T47D (cell line): Measurements from ENCODE around the gene CPA4.

Experiments used
- DNase-seq, 2 experiments: peaks; one replicate each; pipeline versions ENCODE4 v3.0.0 to v3.0.0-alpha.2; 2011 to 2012; ENCODE audit warnings: low read depth in 1 of 2, low spot score in 1 of 2
- JUND ChIP-seq: IDR thresholded peaks from 2 replicates; pipeline ENCODE4 v1.6.1; 2012; ENCODE audit warnings: low read depth
- in situ Hi-C: cut with HindIII; loops from 2 replicates; pipeline ENCODE4 v1.10.0; 2016; ENCODE audit warnings: low sequenced_read_pairs, low pct_unique_long_range_greater_than_20kb

CPA4 gene

GRCh38 chr7:130297628-130298543 lies 4.9 kb downstream of the CPA4 start:
- TF ChIP-seq JUND = no peak
- in situ Hi-C loops = no loop called here
- DNase-seq = no peak

GRCh38 chr7:130298544-130299326 lies 5.8 kb downstream of the CPA4 start:
- TF ChIP-seq JUND = no peak
- in situ Hi-C loops = no loop called here
- DNase-seq = peak; percentile 21 to 87

- in situ Hi-C loops = no loop called here
- TF ChIP-seq JUND = no peak
- DNase-seq = no peak
Observed at GRCh38 chr7:130299866-130300265, 6.9 kb downstream of the CPA4 start.

- in situ Hi-C loops = no loop called here
- TF ChIP-seq JUND = no peak
Observed at GRCh38 chr7:130301501-130302020, 8.6 kb downstream of the CPA4 start.

GRCh38 chr7:130302649-130303048 lies 9.7 kb downstream of the CPA4 start:
- no peak for DNase-seq
- in situ Hi-C loops = no loop called here
- TF ChIP-seq JUND = no peak

More at GRCh38 chr7:130301501-130302020, 8.6 kb downstream of the CPA4 start:
- no peak for DNase-seq

GRCh38 chr7:130303127-130303526 lies 10.2 kb downstream of the CPA4 start:
- no peak for TF ChIP-seq JUND
- no peak for DNase-seq
- in situ Hi-C loops = no loop called here

GRCh38 chr7:130303551-130303950 lies 10.6 kb downstream of the CPA4 start:
- TF ChIP-seq JUND = no peak
- no peak for DNase-seq
- in situ Hi-C loops = no loop called here

- no peak for TF ChIP-seq JUND
- DNase-seq = no peak
- in situ Hi-C loops = no loop called here
Observed at GRCh38 chr7:130303982-130304381, 11.0 kb downstream of the CPA4 start.

GRCh38 chr7:130304878-130305277 lies 11.9 kb downstream of the CPA4 start:
- in situ Hi-C loops = no loop called here
- no peak for TF ChIP-seq JUND
- DNase-seq = no peak

GRCh38 chr7:130305433-130306042 lies 12.6 kb downstream of the CPA4 start:
- in situ Hi-C loops = no loop called here
- TF ChIP-seq JUND = no peak
- DNase-seq = no peak

GRCh38 chr7:130309986-130310385 lies 17.0 kb downstream of the CPA4 start:
- in situ Hi-C loops = no loop called here
- no peak for DNase-seq
- TF ChIP-seq JUND = no peak

GRCh38 chr7:130314305-130314704 lies 21.3 kb downstream of the CPA4 start:
- in situ Hi-C loops = no loop called here
- no peak for TF ChIP-seq JUND
- DNase-seq = no peak
